ENCODE data around the gene PEX6. TPM values are rescaled to one million over a fixed set of nuclear protein-coding genes. Genes with fewer than 3 reads are reported as not detected.

The PEX6 gene
- total and polyA plus RNA-seq, 10 donors, result 11.1 to 25.5 (median 18.9) TPM

- no peaks in the 10 kb centered on the region for H3K36me3 ChIP-seq
- peaks cover 0 to 14% (median 6%) of the 10 kb centered on the region in 7 donors for H3K27me3 ChIP-seq (replicated peaks in 1 of 7)
- H3K4me3 ChIP-seq, result no peak within 1 kb of the TSS
- intact Hi-C loops (cut with DNase I; ENCODE audit: low total_unique reads), result no loop called here
- no peak within 1 kb of the TSS for H3K27ac ChIP-seq
- H3K9me3 ChIP-seq, result no peaks in the 10 kb centered on the region
- 45 to 79% (median 60%) methylated on average over 2 to 10 of the region's 10 CpGs for WGBS, 5 donors
- no peak for DNase-seq
- H3K4me1 ChIP-seq, result peaks cover 0 to 10% (median 8%) of the 10 kb centered on the region in 6 donors
- no peak for TF ChIP-seq CTCF (IDR thresholded peaks at IDR 0.05 in 8 of 11, conservative IDR thresholded peaks at IDR 0.05 in 3 of 11)
- no peak for TF ChIP-seq POLR2A (IDR thresholded peaks at IDR 0.05)
- no peak for TF ChIP-seq POLR2AphosphoS5 (IDR thresholded peaks at IDR 0.05)
Measured at GRCh38 chr6:42915732-42916131, 63.2 kb downstream of the PEX6 start, which contains the start of gene PTCRA. PTCRA (plus strand) TSS chr6:42916053; CDS start chr6:42916070, 17 bp downstream.

- TF ChIP-seq POLR2AphosphoS5 (IDR thresholded peaks at IDR 0.05) (no peak), POLR2A (IDR thresholded peaks at IDR 0.05) (no peak), CTCF (IDR thresholded peaks at IDR 0.05 in 8 of 11, conservative IDR thresholded peaks at IDR 0.05 in 3 of 11) (no peak)
- H3K27ac ChIP-seq, result no peak overlapping the region
- no peak overlapping the region for H3K4me3 ChIP-seq
- H3K9me3 ChIP-seq, result no peaks in the 10 kb centered on the region
- DNase-seq, result no peak
- no peaks in the 10 kb centered on the region for H3K36me3 ChIP-seq
- peaks cover 0 to 10% (median 8%) of the 10 kb centered on the region in 6 donors for H3K4me1 ChIP-seq
- H3K27me3 ChIP-seq (replicated peaks in 1 of 7), result peaks cover 0 to 14% (median 6%) of the 10 kb centered on the region in 7 donors
- intact Hi-C loops (cut with DNase I; ENCODE audit: low total_unique reads), result no loop called here
- 80 to 92% (median 85%) methylated on average over 4 of the region's 4 CpGs for WGBS, 5 donors
Measured at GRCh38 chr6:42914546-42914945, 64.4 kb downstream of the PEX6 start.

Other genes with a start within 250 kb of the PEX6 start
- 10 to 100 TPM; 22.2 to 63.3 (median 25.6) TPM for gene TBCC, start 233.1 kb downstream of the PEX6 start, total RNA-seq
- 10 to 100 TPM; 51.7 to 63.2 (median 56.0) TPM for gene TBCC, start 233.1 kb downstream of the PEX6 start, polyA plus RNA-seq
- 10 to 100 TPM; 20.0 to 27.5 (median 25.3) TPM for gene BICRAL, start 197.1 kb downstream of the PEX6 start, total RNA-seq
- 1 to 10 TPM; 3.4 to 4.8 (median 3.4) TPM for gene BICRAL, start 197.1 kb downstream of the PEX6 start, polyA plus RNA-seq
- 10 to 100 TPM; 63.4 to 92.4 (median 73.0) TPM for gene RPL7L1, start 99.6 kb downstream of the PEX6 start, total RNA-seq
- 10 to 100 TPM; 27.6 to 63.0 (median 33.3) TPM for gene RPL7L1, start 99.6 kb downstream of the PEX6 start, polyA plus RNA-seq
- gene PTCRA, start 63.1 kb downstream of the PEX6 start, total RNA-seq, result 10 to 100 TPM in 1 of 7 donors, 1 to 10 TPM in 6; 3.2 to 15.5 (median 6.4) TPM
- 1 to 10 TPM; 1.1 to 2.9 (median 2.1) TPM for gene PTCRA, start 63.1 kb downstream of the PEX6 start, polyA plus RNA-seq
- 100 to 1,000 TPM in 5 of 7 donors, 10 to 100 TPM in 2; 82.2 to 115 (median 109) TPM for gene CNPY3, start 49.7 kb downstream of the PEX6 start, total RNA-seq
- 100 to 1,000 TPM in 1 of 3 donors, 10 to 100 TPM in 2; 94.2 to 109 (median 97.9) TPM for gene CNPY3, start 49.7 kb downstream of the PEX6 start, polyA plus RNA-seq
- gene GNMT, start 18.4 kb downstream of the PEX6 start, total RNA-seq, result 1 to 10 TPM in 6 of 7 donors, under 1 TPM in 1; 0.68 to 3.0 (median 2.0) TPM
- gene GNMT, start 18.4 kb downstream of the PEX6 start, polyA plus RNA-seq, result 1 to 10 TPM; 1.2 to 2.3 (median 1.4) TPM
- gene PPP2R5D, start 5.4 kb upstream of the PEX6 start, total RNA-seq, result 10 to 100 TPM; 23.6 to 40.2 (median 27.7) TPM
- gene PPP2R5D, start 5.4 kb upstream of the PEX6 start, polyA plus RNA-seq, result 10 to 100 TPM; 15.3 to 18.1 (median 15.6) TPM
- gene MEA1, start 34.8 kb upstream of the PEX6 start, total RNA-seq, result 10 to 100 TPM; 33.3 to 51.4 (median 39.4) TPM
- gene MEA1, start 34.8 kb upstream of the PEX6 start, polyA plus RNA-seq, result 10 to 100 TPM; 79.2 to 89.4 (median 88.9) TPM
- gene KLHDC3, start 35.1 kb upstream of the PEX6 start, total RNA-seq, result 10 to 100 TPM; 37.3 to 89.2 (median 68.7) TPM
- gene KLHDC3, start 35.1 kb upstream of the PEX6 start, polyA plus RNA-seq, result 10 to 100 TPM; 53.0 to 83.2 (median 54.8) TPM
- gene RRP36, start 42.4 kb upstream of the PEX6 start, total RNA-seq, result 10 to 100 TPM; 34.9 to 63.4 (median 43.8) TPM
- gene RRP36, start 42.4 kb upstream of the PEX6 start, polyA plus RNA-seq, result 10 to 100 TPM; 32.0 to 39.5 (median 32.3) TPM
- 10 to 100 TPM; 11.8 to 23.1 (median 13.7) TPM for gene CUL7, start 74.7 kb upstream of the PEX6 start, total RNA-seq
- 1 to 10 TPM; 3.6 to 7.7 (median 4.9) TPM for gene CUL7, start 74.7 kb upstream of the PEX6 start, polyA plus RNA-seq
- gene MRPL2, start 80.3 kb upstream of the PEX6 start, total RNA-seq, result 10 to 100 TPM; 11.0 to 43.4 (median 31.0) TPM
- 10 to 100 TPM; 47.9 to 53.9 (median 52.7) TPM for gene MRPL2, start 80.3 kb upstream of the PEX6 start, polyA plus RNA-seq
- 10 to 100 TPM; 19.6 to 27.0 (median 21.5) TPM for gene KLC4, start 80.5 kb upstream of the PEX6 start, total RNA-seq
- gene KLC4, start 80.5 kb upstream of the PEX6 start, polyA plus RNA-seq, result 10 to 100 TPM; 13.2 to 20.0 (median 19.2) TPM
- 10 to 100 TPM; 20.4 to 66.4 (median 35.1) TPM for gene PTK7, start 97.1 kb upstream of the PEX6 start, total RNA-seq
- gene PTK7, start 97.1 kb upstream of the PEX6 start, polyA plus RNA-seq, result 10 to 100 TPM in 1 of 3 donors, 1 to 10 TPM in 2; 6.0 to 13.0 (median 8.7) TPM
- 10 to 100 TPM; 23.5 to 45.6 (median 29.6) TPM for gene SRF, start 192.1 kb upstream of the PEX6 start, total RNA-seq
- gene SRF, start 192.1 kb upstream of the PEX6 start, polyA plus RNA-seq, result 10 to 100 TPM; 11.6 to 25.3 (median 14.3) TPM
- 10 to 100 TPM; 54.0 to 81.5 (median 68.5) TPM for gene CUL9, start 203.0 kb upstream of the PEX6 start, total RNA-seq
- gene CUL9, start 203.0 kb upstream of the PEX6 start, polyA plus RNA-seq, result 100 to 1,000 TPM in 2 of 3 donors, 10 to 100 TPM in 1; 50.4 to 145 (median 113) TPM